Tibial artery (tissue), 4 donors: Measurements from ENCODE around the gene ZNF277.

Experiments
- DNase-seq, 2 donors: peaks; one replicate each; pipeline ENCODE4 v3.0.0-alpha.2; 2019
- H3K27ac ChIP-seq, 2 donors: fragments of 200-600 bp; sonication (generic) in 1 of 2; 1 replicate in 1 of 2; 2 replicates in 1 of 2; pipeline ENCODE4 v1.5.1; 2018 to 2019; ENCODE audit warnings: mild to moderate bottlenecking in 1 of 2
- H3K27me3 ChIP-seq, 2 donors: fragments of 200-600 bp; sonication (generic) in 1 of 2; one replicate each; pipeline versions ENCODE4 v1.5.1 to v1.6.0; 2016 to 2019
- H3K36me3 ChIP-seq, 3 donors: fragments of 200-600 bp; sonication (generic) in 2 of 3; one replicate each; pipeline ENCODE4 v1.5.1; 2016 to 2019; ENCODE audit warnings: mild to moderate bottlenecking in 2 of 3
- H3K4me1 ChIP-seq, 4 donors: fragments of 200-600 bp; sonication (generic) in 2 of 4; 1 replicate in 3 of 4; 2 replicates in 1 of 4; pipeline ENCODE4 v1.5.1; 2016 to 2019
- H3K4me3 ChIP-seq, 2 donors: fragments of 200-600 bp; sonication (generic) in 1 of 2; 1 replicate in 1 of 2; 2 replicates in 1 of 2; pipeline ENCODE4 v1.5.1; 2018 to 2019; ENCODE audit warnings: mild to moderate bottlenecking in 2 of 2
- H3K9me3 ChIP-seq, 3 donors: fragments of 200-600 bp; sonication (generic) in 1 of 3; one replicate each; pipeline ENCODE4 v1.5.1; 2016 to 2019
- intact Hi-C: fragments of 100-400 bp; cut with DNase I; formaldehyde crosslinking; loops from one replicate; pipeline ENCODE4 v1.15.0; 2023; ENCODE audit warnings: low total_unique reads
- TF ChIP-seq, protein P1 (sequence below), 2 experiments: fragments of 200-600 bp in 1 of 2; fragments of 450-650 bp in 1 of 2; IDR thresholded peaks; one replicate each; pipeline ENCODE4 v1.5.1; 2017 to 2019; ENCODE audit warnings: antibody characterized with exemption in 2 of 2, mild to moderate bottlenecking in 1 of 2, moderate library complexity in 1 of 2

ZNF277 gene

DNA sequence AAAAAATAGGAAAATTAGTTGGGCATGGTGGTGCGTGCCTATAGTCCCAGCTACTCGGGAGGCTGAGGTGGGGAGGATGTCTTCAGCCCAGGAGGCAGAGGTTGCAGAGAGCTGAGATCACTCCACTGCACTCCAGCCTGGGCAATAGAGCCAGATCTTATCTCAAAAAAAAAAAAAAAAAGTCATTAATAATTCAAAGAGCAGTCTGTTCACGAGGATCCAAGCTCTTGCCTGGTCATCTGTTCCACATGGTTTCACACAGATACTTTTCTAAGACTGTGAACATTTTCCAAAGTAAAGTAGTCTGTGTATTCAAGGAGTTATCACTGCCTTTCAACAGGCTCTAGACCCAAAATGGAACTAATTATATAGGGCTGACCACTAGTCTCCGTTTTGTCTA lies 86.9 kb downstream of the ZNF277 start:
- intact Hi-C loops, result no loop called here
- Histone ChIP-seq H3K27me3 (no peaks in the 10 kb centered on the region), H3K27ac (no peak overlapping the region), H3K4me3 (no peak overlapping the region), H3K36me3 (peaks cover 0 to 12% (median 1%) of the 10 kb centered on the region in 3 donors), H3K4me1 (peaks cover 0 to 8% (median 0%) of the 10 kb centered on the region in 4 donors), H3K9me3 (no peaks in the 10 kb centered on the region)
- TF ChIP-seq, protein P1, sequence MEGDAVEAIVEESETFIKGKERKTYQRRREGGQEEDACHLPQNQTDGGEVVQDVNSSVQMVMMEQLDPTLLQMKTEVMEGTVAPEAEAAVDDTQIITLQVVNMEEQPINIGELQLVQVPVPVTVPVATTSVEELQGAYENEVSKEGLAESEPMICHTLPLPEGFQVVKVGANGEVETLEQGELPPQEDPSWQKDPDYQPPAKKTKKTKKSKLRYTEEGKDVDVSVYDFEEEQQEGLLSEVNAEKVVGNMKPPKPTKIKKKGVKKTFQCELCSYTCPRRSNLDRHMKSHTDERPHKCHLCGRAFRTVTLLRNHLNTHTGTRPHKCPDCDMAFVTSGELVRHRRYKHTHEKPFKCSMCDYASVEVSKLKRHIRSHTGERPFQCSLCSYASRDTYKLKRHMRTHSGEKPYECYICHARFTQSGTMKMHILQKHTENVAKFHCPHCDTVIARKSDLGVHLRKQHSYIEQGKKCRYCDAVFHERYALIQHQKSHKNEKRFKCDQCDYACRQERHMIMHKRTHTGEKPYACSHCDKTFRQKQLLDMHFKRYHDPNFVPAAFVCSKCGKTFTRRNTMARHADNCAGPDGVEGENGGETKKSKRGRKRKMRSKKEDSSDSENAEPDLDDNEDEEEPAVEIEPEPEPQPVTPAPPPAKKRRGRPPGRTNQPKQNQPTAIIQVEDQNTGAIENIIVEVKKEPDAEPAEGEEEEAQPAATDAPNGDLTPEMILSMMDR (IDR thresholded peaks at IDR 0.05), result no peak
- no peak for DNase-seq

- TF ChIP-seq, protein P1 (IDR thresholded peaks at IDR 0.05), result no peak
- DNase-seq, result no peak
- H3K4me3 ChIP-seq, result no peak overlapping the region
- intact Hi-C loops, result no loop called here
- peaks cover 0 to 8% (median 0%) of the 10 kb centered on the region in 4 donors for H3K4me1 ChIP-seq
- no peaks in the 10 kb centered on the region for H3K9me3 ChIP-seq
- no peaks in the 10 kb centered on the region for H3K27me3 ChIP-seq
- H3K27ac ChIP-seq, result no peak overlapping the region
- peaks cover 0 to 6% (median 0%) of the 10 kb centered on the region in 3 donors for H3K36me3 ChIP-seq
Observed at GRCh38 chr7:112296432-112296831, 89.9 kb downstream of the ZNF277 start.

DNA sequence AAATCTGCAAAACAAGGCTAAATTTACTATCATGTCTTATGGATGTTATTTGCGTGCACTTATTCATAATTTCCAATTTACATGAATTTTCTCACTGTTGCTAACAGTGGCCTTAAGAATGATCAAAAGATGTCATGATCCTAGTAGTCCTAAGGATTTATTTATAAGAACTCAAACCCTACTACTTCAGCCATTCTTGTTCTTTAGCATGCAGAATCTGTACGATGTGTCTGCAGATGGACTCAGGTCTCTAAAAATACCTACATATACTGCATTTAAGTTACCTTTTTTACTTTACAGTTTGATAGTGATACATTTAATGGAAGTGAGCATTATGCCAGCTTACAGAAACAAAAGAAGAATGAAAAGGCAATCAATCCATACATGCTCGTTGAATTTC lies 91.2 kb downstream of the ZNF277 start:
- no peak overlapping the region for H3K4me3 ChIP-seq
- H3K4me1 ChIP-seq, result peaks cover 0 to 8% (median 0%) of the 10 kb centered on the region in 4 donors
- H3K36me3 ChIP-seq, result peaks cover 0 to 6% (median 0%) of the 10 kb centered on the region in 3 donors
- DNase-seq, result no peak
- no peaks in the 10 kb centered on the region for H3K27me3 ChIP-seq
- TF ChIP-seq, protein P1 (IDR thresholded peaks at IDR 0.05), result no peak
- no peak overlapping the region for H3K27ac ChIP-seq
- H3K9me3 ChIP-seq, result no peaks in the 10 kb centered on the region
- intact Hi-C loops, result no loop called here

GRCh38 chr7:112298543-112299100 lies 92.1 kb downstream of the ZNF277 start:
- H3K4me3 ChIP-seq, result no peak overlapping the region
- H3K27ac ChIP-seq, result no peak overlapping the region

DNA sequence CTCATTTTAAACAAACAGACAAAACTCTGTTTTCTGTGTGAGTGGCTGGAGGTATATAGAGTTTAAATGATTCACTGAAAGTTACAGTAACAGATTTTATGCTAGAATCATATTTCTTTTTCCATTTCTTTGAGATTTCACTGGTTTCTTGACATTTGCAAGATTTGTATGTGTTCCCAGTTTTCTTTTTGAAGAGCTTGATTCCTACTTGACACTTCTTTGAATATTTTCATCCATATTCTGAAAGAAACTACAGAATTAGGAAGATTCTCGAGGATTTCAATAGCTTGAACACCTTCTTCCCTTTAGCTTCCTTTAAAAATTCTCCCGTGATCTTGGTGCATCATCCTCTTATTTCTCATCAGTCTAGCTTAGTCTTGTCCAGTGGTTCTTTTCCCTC lies 93.6 kb downstream of the ZNF277 start:
- TF ChIP-seq, protein P1 (IDR thresholded peaks at IDR 0.05), result no peak
- Histone ChIP-seq H3K4me1 (peaks cover 0 to 8% (median 0%) of the 10 kb centered on the region in 4 donors), H3K27ac (no peak overlapping the region), H3K9me3 (no peaks in the 10 kb centered on the region), H3K36me3 (peaks cover 0 to 6% (median 0%) of the 10 kb centered on the region in 3 donors), H3K4me3 (no peak overlapping the region), H3K27me3 (no peaks in the 10 kb centered on the region)
- DNase-seq, result no peak
- intact Hi-C loops, result no loop called here

More at GRCh38 chr7:112298543-112299100, 92.1 kb downstream of the ZNF277 start:
- Histone ChIP-seq H3K9me3 (no peaks in the 10 kb centered on the region), H3K4me1 (peaks cover 0 to 8% (median 0%) of the 10 kb centered on the region in 4 donors), H3K27me3 (no peaks in the 10 kb centered on the region), H3K36me3 (peaks cover 0 to 6% (median 0%) of the 10 kb centered on the region in 3 donors)
- intact Hi-C loops, result no loop called here
- TF ChIP-seq, protein P1 (IDR thresholded peaks at IDR 0.05), result no peak
- no peak for DNase-seq
